ENCODE measurements around the gene TMEM17.

The TMEM17 gene

GRCh38 chr2:62471404-62471803 is 34.6 kb downstream of the TMEM17 start:
- DNase-seq: no peak

GRCh38 chr2:62469548-62469947 is 36.4 kb downstream of the TMEM17 start:
- DNase-seq: no peak

GRCh38 chr2:62469114-62469513 is 36.9 kb downstream of the TMEM17 start:
- no peak for DNase-seq

GRCh38 chr2:62467475-62468321 is 38.3 kb downstream of the TMEM17 start:
- no peak for DNase-seq

GRCh38 chr2:62467100-62467474 is 38.9 kb downstream of the TMEM17 start:
- no peak for DNase-seq

- DNase-seq: no peak
These were observed 39.5 kb downstream of the TMEM17 start for GRCh38 chr2:62466503-62466854.

- DNase-seq: no peak
These were observed 40.1 kb downstream of the TMEM17 start for GRCh38 chr2:62465741-62466502.

GRCh38 chr2:62465039-62465740 is 40.8 kb downstream of the TMEM17 start:
- DNase-seq: no peak

GRCh38 chr2:62464221-62465007 is 41.6 kb downstream of the TMEM17 start:
- DNase-seq: no peak

- DNase-seq: no peak
These were observed 43.8 kb downstream of the TMEM17 start for GRCh38 chr2:62462211-62462610.

- DNase-seq: no peak
These were observed 44.3 kb downstream of the TMEM17 start for GRCh38 chr2:62461707-62462106.

GRCh38 chr2:62461017-62461553 is 44.9 kb downstream of the TMEM17 start:
- DNase-seq: no peak

- DNase-seq: no peak
These were observed 45.8 kb downstream of the TMEM17 start for GRCh38 chr2:62460175-62460574.

- DNase-seq: no peak
These were observed 46.3 kb downstream of the TMEM17 start for GRCh38 chr2:62459672-62460071.

- DNase-seq: no peak
These were observed 46.9 kb downstream of the TMEM17 start for GRCh38 chr2:62459106-62459505.

GRCh38 chr2:62458671-62459081 is 47.3 kb downstream of the TMEM17 start:
- DNase-seq: no peak

GRCh38 chr2:62458206-62458641 is 47.8 kb downstream of the TMEM17 start:
- DNase-seq: no peak

- no peak for DNase-seq
These were observed 48.4 kb downstream of the TMEM17 start for GRCh38 chr2:62457556-62457955.

- DNase-seq: no peak
These were observed 49.1 kb downstream of the TMEM17 start for GRCh38 chr2:62456721-62457539.

- DNase-seq: no peak
These were observed 49.9 kb downstream of the TMEM17 start for GRCh38 chr2:62455957-62456692.

- DNase-seq: no peak
These were observed 52.0 kb downstream of the TMEM17 start for GRCh38 chr2:62453955-62454354.

Data from SIG-M5 (cell line).